CD1c-positive myeloid dendritic cell (primary cell): ENCODE data around the gene HTRA3.
A peak's percentile ranks its signal among the peaks of the same experiment; 100 is the strongest.

Experiments
- DNase-seq: peaks from one replicate; pipeline ENCODE4 v3.0.0-alpha.2; 2016; ENCODE audit errors: extremely low spot score

The HTRA3 gene

DNA sequence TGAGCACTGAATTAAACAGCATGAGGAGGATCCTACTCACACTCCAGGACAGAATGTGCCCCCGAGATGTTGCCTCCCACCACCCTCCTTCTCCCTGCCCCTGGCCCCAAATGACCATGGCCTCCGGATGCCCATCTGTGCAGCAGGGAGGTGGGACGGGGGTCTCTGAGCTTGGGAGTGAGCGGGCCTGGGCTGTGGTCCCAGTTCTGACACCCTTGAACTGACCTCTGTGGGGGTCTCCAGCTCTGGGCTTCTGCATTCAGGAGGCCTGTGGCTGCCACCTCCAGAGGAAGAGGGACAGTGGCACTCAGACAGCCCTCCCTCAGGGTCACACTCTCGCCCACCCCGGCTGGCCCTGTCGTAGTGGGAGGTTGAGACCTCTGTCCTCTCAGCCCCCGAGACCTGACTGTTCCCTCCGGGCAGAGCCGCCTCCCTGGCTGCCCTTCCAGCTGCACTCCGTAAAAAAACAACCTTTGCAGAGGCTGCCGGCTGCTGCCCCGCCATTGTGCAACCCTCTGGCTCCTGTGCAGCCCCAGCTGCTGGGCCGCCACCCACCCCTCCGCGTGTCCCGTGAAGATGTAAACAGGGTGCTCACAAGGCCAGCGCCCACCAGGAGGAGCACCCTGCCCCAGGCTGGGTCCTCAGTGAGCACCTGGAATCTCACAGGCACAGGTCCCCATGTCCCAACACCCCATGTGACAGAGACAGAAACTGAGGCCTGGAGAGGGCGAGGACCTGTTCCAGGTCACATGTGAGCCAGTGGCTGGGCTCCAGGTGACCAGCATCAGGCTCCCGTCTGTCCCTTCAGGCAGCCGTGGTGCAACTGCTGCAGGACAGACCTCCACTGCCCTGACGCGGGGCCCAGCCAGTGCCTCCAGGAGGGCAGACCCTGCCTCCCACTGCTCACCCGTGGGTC is 39.6 kb downstream of the HTRA3 start:
- no peak for DNase-seq

DNA sequence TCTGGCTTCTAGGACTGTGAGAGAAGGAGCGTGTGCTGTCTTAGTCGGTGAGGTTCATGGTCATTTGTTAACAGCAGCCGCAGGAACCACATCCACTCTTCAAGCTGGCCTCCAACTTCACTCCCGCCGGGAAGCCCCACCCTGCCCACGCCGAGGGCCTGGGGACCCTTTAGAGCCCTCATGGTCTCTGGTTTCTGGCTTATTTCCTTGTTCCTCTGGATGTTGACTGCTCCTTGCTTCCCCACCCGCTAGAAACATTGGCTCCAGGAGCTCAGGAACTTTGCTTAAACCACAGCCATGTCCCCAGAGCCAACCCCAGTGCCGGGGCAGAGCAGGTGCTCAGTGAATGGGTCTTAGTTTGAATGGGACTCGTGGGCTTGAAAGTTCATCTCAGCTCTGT is 40.8 kb downstream of the HTRA3 start:
- DNase-seq = no peak

DNA sequence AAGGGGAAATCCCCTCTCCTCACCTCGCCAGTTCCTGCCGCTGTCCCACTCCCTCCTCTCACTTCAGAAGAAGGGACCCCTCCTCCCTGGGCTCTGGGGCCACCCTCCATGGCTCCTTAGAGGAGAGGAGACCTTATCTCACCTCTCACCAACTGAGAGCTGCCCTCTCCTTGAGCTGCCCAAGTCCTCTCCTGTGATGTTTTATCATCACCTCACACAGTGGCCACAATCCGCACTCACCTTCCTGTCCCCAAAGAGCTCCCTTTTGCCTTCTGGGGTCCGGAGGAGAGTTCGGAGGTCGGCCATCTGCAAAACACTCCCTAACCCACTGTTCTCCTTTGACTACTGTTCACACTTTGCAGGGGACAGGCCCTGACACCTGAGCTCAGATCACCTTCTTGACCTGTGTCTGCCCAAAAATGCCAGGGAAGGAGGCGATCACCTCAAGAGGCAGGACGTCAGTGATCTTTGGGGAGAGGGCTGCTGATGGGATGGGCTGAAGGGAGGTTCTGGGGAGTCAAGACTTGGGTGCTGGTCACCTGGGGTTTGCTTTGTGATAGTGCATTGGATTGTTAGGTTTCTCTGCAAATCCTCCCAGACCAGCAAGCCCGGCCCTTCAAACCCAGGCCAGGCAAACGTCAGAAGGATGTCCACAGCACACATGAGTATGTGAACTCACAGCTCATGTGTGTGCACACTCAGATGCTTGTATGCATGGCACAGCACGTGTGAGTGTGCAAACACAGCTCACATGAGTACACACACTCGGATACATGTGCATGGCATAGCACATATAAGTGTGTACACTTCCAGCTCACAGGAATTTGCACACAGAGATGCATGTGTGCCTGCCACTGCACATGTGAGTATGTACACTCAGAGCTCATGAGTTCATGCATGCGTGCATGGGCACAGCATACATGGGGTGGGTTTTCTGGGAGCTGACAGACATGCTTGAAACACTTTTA is 41.8 kb downstream of the HTRA3 start:
- DNase-seq = no peak

DNA sequence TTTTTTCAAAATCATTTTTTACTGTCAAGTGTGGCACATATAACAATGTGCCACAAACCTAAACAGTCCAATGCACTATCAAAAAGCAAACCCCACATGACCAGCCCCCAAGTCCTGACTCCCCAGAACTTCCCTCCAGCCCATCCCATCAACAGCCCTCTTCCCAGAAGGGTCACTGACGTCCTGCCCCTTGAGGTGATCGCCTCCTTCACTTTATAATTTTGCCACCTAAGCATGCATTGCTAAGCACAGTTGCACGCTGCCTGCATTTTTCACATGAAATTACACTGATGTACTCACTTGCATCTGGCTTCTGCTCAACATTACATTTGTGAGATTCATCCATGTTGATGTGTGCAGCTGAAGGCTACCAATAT is 42.5 kb downstream of the HTRA3 start:
- DNase-seq = no peak

DNA sequence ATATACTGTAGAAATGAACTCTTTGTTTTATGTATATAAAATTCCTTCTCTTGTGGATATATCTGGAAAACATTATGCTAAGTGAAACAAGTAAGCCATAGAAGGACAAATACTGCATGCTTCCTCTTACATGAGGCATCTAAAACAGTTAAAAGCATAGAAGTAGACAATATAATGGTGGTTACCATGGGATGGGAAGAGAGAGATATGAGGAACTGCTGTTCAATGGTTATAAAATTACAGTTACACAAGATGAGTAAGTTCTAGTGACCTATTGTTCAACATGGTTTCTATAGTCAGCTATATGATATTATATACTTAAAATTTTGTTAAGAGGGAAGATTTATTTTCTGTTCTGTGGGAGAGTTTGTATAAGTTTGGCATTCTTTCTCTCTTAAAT is 43.4 kb downstream of the HTRA3 start:
- DNase-seq = no peak

DNA sequence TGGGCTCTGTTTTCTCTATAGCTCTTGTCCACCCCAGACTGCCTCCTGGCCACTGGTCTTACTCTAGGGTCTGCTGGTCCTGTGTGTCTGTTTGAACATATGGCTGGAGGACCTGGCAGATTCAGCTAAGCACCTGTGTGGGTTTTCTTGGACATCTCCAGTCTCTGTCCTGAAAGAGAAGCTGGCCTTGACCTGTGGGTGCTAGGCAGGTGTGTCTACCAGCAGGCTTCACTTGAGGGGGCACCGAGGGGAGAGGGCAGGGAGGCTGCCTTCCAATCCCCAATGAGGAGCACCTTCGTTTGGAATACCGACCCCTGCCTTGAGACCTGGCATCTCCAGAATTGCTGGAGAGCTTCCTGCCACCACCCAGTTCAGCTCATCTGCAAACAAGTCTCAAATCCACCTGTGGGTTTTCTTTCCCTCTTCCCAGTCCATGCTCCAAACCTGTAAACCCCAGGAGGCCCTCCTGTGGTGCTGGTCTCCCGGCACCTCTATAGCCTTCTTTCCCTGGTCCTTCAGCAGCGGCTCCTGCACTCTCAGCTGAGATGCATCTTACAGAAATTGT is 45.2 kb downstream of the HTRA3 start:
- no peak for DNase-seq

DNA sequence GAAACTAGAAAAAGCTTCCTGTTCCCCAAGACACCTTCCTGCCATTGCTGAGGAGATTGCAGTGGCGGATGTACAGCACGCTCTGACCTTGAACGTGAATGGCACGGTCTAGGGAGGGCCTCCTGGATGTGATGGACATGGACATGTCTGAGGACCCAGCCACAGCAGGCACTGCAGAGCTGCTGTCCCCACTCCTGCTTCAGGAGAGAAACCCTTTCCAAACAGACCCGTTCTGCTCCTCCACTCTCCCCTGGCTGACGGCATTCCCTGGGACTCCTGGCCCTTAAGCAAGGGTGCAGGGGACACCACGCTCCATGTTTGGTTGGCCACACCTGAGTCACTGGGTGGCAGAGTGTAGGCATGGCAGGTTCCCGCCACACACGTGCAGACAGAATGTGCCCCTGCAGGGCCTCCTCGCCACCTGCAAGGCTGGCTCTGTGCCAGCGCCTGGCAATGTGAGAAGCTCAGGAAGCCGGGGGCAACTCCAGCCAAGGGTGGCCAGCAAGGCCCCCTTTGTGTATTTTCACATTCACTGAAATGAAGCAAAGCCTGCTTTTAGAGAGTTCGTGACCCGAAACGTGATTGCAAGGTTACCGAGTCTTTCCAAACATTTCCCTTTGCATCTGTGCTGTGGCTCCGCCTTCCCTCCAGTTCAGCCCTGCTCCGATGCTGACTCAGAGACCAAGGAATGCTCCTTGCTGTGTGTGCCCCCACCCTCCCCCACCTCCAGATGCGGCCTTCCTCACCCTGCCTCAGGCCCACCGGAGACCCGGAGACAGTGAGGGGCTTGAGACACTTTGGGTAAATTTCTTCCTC is 46.1 kb downstream of the HTRA3 start:
- no peak for DNase-seq

DNA sequence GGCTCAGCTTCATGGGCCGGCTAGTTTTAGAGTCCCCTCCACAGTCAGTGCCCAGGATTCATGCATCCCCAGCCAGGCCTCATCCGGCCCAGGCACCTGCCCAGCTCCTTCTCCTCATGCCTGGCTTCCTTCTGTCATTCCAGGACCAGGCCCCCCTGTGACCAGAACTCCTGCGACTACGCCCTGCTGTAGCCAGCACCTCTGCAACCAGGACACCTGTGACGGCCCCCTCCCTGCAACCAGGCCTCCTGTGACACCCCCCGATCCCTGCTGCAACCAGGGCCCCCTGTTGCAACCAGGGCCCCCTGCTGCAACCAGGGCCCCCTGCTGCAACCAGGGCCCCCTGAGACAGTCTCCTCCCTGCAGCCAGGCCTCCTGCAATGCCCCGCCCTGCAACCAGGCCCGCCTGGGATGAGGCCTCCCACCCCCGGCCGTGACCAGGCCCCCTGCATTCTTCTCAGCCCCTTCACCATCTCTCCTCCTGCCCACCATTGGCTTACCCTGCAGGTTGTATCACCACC is 46.8 kb downstream of the HTRA3 start:
- DNase-seq = no peak

DNA sequence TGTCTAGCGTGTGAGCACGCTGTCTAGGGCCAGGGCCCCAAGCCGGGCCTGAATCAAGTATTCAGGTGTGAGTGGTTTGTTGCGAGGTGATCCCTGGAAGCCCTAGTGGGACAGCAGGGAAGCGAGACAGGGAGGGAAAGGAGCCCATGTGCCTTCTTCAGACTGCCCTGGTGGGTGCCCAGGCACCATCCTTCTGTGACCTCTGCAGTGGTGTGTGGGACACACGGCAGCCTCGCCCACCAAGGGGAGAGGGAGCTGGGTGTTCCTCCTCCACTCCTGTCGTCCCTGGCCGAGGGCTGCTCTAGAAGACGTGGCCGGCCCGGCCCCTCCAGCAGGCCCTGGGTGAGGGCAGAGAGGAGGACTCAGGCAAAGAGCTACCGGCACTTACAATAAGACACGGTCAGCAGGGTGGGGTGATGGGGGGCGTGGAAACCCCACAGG is 47.4 kb downstream of the HTRA3 start:
- no peak for DNase-seq

DNA sequence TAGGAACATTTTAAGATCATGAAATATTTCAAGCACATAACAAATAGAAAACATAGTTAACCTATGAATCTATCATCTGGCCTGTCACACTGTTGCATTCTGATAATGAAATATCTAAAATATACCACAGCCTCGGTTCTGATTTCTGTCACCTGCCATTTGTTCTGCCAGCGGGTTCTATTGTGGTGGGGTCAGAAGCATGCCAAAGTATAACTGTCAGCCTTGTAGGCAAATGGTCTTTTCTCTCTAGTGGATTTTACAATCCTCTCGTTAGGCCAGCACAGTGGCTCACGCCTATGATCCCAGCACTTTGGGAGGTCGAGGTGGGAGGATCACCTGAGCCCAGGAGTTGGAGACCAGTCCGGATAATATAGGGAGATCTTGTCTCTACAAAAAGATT is 47.9 kb downstream of the HTRA3 start:
- no peak for DNase-seq

DNA sequence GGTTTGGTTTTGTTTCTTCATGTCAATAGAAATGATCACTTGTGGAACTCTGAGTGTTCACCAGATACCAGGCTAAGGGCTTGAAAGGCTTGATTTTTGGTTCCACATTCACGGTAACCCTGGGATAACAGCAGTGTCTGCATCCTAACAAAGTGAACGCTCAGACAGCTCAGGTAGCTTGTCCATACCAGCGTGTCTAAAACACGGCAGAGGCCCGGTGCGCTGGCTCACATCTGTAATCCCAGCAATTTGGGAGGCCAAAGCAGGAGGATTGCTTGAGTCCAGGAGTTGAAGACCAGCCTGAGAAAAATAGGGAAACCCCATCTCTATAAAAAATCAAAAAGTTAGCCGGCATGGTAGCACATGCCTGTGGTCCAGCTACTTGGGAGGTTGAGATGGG is 49.0 kb downstream of the HTRA3 start:
- no peak for DNase-seq

DNA sequence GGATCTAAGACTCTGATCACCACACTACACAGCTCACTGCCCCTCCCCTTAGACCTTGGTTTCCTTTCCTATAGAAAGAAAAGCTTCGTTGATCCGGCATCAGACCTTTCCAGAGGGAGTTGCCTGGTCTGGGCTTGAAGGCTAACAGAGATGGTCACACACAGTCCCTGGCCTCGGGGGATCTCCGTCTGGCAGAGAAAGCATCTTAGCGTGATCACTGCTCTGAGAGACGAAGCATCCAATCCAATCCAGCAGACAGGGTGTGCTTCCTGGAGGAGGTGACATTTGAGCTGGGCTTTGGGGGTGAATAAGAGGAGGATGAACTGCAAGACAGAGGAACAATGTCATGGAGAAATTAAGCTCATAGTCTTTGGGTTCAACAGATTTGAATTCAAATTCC is 49.5 kb downstream of the HTRA3 start:
- DNase-seq = no peak

DNA sequence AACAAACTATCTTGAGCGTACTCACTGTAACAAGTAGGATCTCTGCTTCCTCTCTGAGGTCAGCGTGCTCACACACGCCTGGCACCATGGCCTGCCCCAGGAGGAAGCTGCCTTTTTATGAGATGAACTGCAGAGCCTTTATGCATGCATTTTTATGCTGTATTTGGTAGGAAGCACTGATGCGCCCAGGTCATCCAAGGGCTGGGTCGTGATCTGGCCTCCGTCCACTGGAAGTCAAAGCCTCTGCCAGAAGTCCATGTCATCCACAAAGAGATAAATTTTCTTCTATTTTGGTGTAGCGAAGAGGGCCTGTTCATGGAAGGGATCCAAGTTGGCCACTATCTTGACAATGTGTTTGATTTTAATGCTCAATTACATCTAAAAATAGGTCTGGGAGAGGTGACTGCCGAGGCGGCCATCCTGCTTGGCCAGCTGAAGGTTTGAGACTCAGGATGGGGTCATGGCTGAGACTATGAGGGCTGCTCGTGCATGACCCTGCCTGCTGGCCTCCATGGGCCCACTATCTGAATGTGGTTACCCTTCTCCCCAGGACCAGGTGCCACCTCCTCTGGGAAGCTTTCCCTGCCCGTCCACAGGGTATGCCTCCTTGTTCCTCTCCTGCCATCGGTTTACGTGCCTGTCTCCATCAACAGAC is 50.3 kb downstream of the HTRA3 start:
- DNase-seq = peak; percentile 28

DNA sequence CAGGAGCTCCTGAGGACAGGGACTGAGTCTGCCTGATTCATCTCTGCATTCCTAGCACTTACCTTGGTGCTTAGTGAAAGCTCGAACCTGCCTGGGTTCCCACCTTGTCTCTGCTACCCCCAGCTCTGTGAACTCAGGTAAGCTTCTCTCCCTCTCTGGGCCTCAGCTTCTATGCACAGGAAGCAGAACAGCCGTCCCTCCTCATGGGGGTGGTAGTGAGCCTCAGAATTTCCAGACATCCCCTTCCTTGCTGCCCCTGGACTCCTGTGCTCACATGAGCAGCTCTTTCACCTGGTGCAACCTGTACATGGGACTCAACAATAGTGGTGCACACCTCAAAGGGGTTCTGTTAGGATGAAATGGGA is 50.8 kb downstream of the HTRA3 start:
- no peak for DNase-seq

DNA sequence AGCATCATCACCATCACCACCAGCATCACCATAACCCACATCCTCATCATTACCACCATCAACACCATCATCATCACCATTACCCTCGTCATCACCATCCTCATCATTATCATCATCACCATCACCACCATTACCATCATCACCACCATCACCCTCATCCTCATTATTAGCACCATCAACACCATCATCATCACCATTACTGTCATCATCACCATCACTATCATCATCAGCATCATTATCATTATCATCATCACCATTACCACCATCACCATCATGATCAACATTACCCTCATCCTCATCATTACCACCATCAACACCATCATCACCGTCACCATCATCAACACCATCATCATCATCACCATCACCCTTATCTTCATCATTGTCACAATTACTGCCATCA is 51.7 kb downstream of the HTRA3 start:
- no peak for DNase-seq

DNA sequence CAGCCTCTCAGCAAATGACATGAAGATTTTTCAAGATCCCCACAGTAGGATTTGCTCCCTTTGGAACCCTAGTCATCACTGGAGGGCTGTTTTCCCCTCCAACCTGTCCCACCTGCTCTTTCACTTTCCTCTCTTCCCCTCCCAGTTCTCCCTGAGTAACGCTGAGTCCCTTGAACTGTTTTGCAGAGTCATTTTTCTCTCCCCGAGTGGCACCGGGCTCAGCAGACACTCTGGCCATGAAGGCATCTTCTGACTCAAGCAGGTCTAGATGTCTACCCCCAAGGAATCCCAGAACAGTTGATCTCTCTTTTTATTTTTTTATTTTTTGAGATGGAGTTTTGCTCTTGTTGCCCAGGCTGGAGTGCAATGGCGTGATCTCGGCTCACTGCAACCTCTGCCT is 52.2 kb downstream of the HTRA3 start:
- no peak for DNase-seq

DNA sequence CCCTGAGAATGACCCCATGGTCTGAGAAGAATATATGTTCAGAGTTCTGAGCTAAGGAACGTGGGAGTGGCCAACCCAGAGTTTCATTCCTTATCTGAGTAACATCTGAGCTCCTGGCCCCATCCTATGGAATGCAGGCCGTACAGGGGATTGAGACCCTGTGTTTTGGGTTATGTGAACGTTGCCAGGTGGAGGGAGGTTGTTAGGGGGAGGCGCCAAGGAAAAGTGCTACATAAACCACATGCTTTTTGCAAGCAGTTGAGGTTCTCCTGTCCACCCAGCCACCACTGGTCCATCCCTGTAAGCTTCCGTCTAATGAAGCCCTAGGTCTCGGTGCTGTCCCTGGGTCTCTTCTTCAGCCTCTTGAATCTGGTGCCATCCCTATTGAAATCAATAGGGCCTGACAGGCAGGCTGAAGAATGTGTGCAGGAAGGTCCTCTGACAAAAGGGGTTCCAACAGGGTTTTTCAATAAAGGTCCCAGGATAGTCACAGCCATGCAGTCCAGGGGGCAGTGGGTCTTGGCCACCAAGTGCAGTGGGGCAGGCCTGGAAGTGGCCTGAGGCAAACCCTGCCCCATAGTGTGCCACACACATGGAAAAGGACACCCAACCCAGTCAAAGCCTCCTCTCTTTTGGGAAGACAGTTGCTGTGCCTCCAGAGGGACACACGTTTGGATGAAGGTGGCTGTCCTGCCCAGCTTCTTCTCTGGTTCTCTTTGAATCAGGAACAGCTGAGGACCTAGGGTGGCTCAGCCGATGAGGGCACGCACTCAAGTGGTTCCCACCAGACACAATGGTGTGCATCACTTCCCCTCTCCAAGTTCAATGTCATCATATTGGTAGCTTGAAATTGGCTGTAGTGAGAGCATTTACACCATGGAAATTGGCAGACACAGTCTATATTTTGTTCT is 53.5 kb downstream of the HTRA3 start:
- no peak for DNase-seq

DNA sequence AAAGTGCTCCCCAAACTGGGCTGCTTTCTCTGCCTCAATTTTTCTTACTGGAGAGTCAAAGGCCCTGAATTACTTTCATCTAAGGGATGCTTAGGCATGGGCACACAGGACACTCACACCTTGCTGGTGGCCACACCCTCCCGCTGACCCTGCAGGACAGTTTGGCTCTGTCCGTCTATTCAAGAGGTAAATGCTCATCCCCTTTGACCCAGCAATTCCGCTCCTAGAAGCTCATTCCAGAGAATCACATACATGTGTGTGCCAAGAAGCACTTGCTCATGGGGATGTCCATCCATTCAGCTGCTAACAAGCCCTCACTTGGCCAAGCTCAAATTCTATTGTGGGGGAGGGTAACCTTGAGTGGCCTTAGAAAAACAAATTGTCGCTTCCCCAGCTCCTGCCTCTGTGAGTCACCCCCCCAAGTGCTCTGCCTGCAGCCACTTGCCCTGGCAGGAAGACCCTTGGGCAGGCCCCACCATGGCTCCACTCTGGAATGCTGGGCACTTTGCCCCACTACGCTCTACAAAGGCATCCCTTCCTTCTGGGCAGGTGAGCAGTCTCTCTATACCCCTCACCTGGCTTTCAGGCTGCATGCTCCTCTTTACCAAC is 54.5 kb downstream of the HTRA3 start:
- no peak for DNase-seq

DNA sequence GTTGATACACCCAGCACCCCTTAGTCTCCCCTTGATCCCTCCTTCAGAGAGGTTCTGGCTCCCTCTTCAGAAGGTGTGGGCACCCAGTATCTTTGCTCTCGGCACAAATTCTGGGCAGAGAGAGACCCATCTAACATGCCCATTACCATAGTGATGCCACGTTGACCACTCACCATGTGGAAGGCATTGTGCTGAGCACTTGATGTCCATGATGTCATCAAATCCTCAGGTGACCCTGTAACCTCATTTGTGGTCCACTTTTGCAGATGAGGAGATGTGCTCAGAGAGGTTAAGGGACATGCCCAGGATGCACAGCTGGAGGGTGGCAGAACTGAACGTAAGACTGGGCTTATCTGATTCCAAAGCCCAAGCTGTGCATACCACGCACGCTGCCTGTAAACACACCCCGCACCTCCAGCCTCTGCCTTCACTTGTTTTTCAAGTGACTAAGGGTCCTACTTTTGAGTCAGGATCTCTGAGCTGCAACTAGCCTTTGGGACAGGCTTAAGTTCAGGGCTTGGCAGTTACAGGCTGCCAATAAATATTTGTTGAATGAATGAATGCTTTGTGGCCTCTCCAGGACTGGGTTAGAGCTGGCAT is 55.2 kb downstream of the HTRA3 start:
- no peak for DNase-seq
